MCF 10A (cell line): Measurements from ENCODE around the gene MPZL1. TPM values are rescaled to one million over a fixed set of nuclear protein-coding genes. Genes with fewer than 3 reads are reported as not detected.

Experiments
- BruUV-seq: library from RNA; stranded (reverse); fragments of 400-500 nt; replicated peaks from 2 replicates; lab custom pipeline; 2021; lab: Mats Ljungman, UMichigan
- CTCF ChIA-PET: fragments of 300-600 bp; sonication (Branson Sonifier 250); formaldehyde crosslinking; extraction: SDS; loops from one replicate; lab custom pipeline; 2021; ENCODE audit warnings: antibody characterized with exemption, inconsistent platforms; lab: Yijun Ruan, JAX
- POLR2A ChIA-PET: fragments of 300-600, 350-650 bp; sonication (Branson Sonifier 250); formaldehyde crosslinking; extraction: SDS; loops from one replicate; lab custom pipeline; 2020; ENCODE audit warnings: antibody characterized with exemption, inconsistent platforms; lab: Yijun Ruan, JAX
- DNase-seq: peaks from one replicate; pipeline ENCODE4 v3.0.0-alpha.2; 2018; ENCODE audit not compliant: unreplicated experiment
- H3K27ac Mint-ChIP-seq: one replicate; pipeline ENCODE4 v1.8.0; 2022; ENCODE audit warnings: mild to moderate bottlenecking, low read depth, mixed read lengths; ENCODE audit not compliant: unreplicated experiment
- H3K27me3 Mint-ChIP-seq: one replicate; pipeline ENCODE4 v1.8.0; 2022; ENCODE audit warnings: mixed read lengths; ENCODE audit not compliant: insufficient read depth, unreplicated experiment
- H3K36me3 Mint-ChIP-seq: one replicate; pipeline ENCODE4 v1.8.0; 2022; ENCODE audit warnings: mild to moderate bottlenecking, moderate library complexity, mixed read lengths; ENCODE audit not compliant: insufficient read depth, unreplicated experiment
- H3K4me1 Mint-ChIP-seq: one replicate; pipeline ENCODE4 v1.8.0; 2022; ENCODE audit warnings: mixed read lengths; ENCODE audit not compliant: insufficient read depth, unreplicated experiment
- H3K4me3 Mint-ChIP-seq: one replicate; pipeline ENCODE4 v1.8.0; 2022; ENCODE audit warnings: mild to moderate bottlenecking, moderate library complexity, mixed read lengths; ENCODE audit not compliant: unreplicated experiment
- H3K9me3 Mint-ChIP-seq: one replicate; pipeline ENCODE4 v1.8.0; 2022; ENCODE audit warnings: mixed read lengths; ENCODE audit not compliant: unreplicated experiment
- intact Hi-C: fragments of 100-400 bp; cut with micrococcal nuclease; formaldehyde crosslinking; loops from 2 replicates; pipeline ENCODE4 v1.14.1; 2022
- total RNA-seq: library from RNA; stranded (reverse); gene quantifications from 2 replicates; pipeline ENCODE4 v1.2.3, GENCODE V29; 2022
- TF ChIP-seq, protein P1 (sequence below): fragments of 200-600 bp; IDR thresholded peaks from one replicate; pipeline ENCODE4 v1.8.0; 2022; ENCODE audit warnings: antibody characterized with exemption, mild to moderate bottlenecking; ENCODE audit not compliant: unreplicated experiment

Gene MPZL1
- total RNA-seq, 1 experiment from 2014 or later: 169 TPM

GRCh38 chr1:167777269-167777650 is 55.5 kb downstream of the MPZL1 start:
- TF ChIP-seq, protein P1, sequence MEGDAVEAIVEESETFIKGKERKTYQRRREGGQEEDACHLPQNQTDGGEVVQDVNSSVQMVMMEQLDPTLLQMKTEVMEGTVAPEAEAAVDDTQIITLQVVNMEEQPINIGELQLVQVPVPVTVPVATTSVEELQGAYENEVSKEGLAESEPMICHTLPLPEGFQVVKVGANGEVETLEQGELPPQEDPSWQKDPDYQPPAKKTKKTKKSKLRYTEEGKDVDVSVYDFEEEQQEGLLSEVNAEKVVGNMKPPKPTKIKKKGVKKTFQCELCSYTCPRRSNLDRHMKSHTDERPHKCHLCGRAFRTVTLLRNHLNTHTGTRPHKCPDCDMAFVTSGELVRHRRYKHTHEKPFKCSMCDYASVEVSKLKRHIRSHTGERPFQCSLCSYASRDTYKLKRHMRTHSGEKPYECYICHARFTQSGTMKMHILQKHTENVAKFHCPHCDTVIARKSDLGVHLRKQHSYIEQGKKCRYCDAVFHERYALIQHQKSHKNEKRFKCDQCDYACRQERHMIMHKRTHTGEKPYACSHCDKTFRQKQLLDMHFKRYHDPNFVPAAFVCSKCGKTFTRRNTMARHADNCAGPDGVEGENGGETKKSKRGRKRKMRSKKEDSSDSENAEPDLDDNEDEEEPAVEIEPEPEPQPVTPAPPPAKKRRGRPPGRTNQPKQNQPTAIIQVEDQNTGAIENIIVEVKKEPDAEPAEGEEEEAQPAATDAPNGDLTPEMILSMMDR: no peak
- Mint-ChIP-seq H3K9me3 (peaks cover 32% of the 10 kb centered on the region), H3K27ac (peak overlapping the region; percentile 0), H3K4me3 (no peak overlapping the region), H3K36me3 (peaks cover 82% of the 10 kb centered on the region), H3K4me1 (peaks cover 25% of the 10 kb centered on the region), H3K27me3 (no peaks in the 10 kb centered on the region)
- intact Hi-C loops: no loop called here
- ChIA-PET CTCF (interaction anchor here (0.6 to 1.5 kb wide), 5 partner anchors 13 to 62 kb away, joined by 3 to 11 read pairs (median 3); partner anchors contain the start of gene MPZL1), POLR2A (interaction anchor here (2.3 to 3.9 kb wide), 2 partner anchors 11 to 19 kb away, joined by 5 to 28 read pairs; no protein-coding TSS in a partner anchor)
- DNase-seq: no peak
- no TSS peak for BruUV-seq

DNA sequence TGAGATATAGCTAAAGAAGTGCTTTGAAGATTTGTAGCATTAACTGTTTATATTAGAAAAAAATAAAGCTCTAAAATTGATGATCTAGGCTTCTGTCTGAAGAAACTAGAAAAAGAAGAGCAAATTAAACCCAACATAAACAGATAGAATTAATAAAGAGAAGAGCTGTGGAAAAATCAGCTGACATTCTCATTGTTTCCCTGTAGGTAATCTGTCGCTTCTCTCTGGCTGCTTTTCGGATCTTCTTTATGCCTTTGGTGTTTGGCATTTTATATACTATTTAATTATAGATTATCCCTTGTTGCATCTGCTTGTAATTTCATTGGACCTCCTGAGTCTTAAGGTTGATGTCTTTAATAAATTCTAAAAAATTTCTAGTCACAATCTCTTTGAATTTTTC is 59.8 kb downstream of the MPZL1 start:
- Mint-ChIP-seq H3K27me3 (no peaks in the 10 kb centered on the region), H3K27ac (no peak overlapping the region), H3K4me3 (no peak overlapping the region), H3K9me3 (peaks cover 32% of the 10 kb centered on the region), H3K4me1 (peaks cover 12% of the 10 kb centered on the region), H3K36me3 (peaks cover 71% of the 10 kb centered on the region)
- intact Hi-C loops: no loop called here
- DNase-seq: no peak
- ChIA-PET POLR2A (interaction anchor here (1.1 to 2.0 kb wide), 7 partner anchors 9 to 444 kb away, joined by 3 to 12 read pairs (median 4); partner anchors contain the start of genes DCAF6, MPC2, MPZL1 and SFT2D2), CTCF (interaction anchor here (1.1 to 1.3 kb wide), 2 partner anchors 11 to 22 kb away, joined by 3 to 5 read pairs; no protein-coding TSS in a partner anchor)
- TF ChIP-seq, protein P1: no peak
- BruUV-seq: no TSS peak

DNA sequence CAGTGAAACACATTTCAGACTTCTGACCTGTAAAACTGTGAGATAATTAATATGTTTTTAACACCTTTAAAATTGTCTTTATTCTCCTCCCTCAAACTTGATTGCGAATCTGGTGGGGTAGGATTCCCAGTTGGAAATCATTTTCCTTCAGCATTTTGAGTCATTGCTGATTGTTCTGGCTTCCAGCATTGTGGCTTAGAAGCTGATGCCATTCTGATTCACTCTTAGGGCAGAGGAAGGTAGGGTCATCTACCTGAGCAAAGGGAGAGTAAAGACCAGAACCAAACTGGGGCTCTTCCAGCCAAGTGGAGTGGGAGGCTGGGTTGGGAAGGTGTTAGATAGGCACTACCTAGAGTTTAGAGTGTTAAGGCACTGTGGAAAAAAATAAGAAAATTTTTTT is 61.2 kb downstream of the MPZL1 start:
- intact Hi-C loops: no loop called here
- CTCF ChIA-PET: interaction anchor here (0.6 to 1.1 kb wide), 5 partner anchors 11 to 98 kb away, joined by 3 to 7 read pairs (median 4); no protein-coding TSS in a partner anchor
- H3K4me1 Mint-ChIP-seq: peaks cover 9% of the 10 kb centered on the region
- no TSS peak for BruUV-seq
- H3K36me3 Mint-ChIP-seq: peaks cover 71% of the 10 kb centered on the region
- peaks cover 32% of the 10 kb centered on the region for H3K9me3 Mint-ChIP-seq
- no peak overlapping the region for H3K4me3 Mint-ChIP-seq
- no peak for DNase-seq
- TF ChIP-seq, protein P1: no peak
- H3K27me3 Mint-ChIP-seq: no peaks in the 10 kb centered on the region
- H3K27ac Mint-ChIP-seq: peak overlapping the region; percentile 55
- POLR2A ChIA-PET: interaction anchor here (0.6 to 2.4 kb wide), 7 partner anchors 7 to 68 kb away, joined by 3 to 8 read pairs (median 5); partner anchors contain the start of gene MPZL1

DNA sequence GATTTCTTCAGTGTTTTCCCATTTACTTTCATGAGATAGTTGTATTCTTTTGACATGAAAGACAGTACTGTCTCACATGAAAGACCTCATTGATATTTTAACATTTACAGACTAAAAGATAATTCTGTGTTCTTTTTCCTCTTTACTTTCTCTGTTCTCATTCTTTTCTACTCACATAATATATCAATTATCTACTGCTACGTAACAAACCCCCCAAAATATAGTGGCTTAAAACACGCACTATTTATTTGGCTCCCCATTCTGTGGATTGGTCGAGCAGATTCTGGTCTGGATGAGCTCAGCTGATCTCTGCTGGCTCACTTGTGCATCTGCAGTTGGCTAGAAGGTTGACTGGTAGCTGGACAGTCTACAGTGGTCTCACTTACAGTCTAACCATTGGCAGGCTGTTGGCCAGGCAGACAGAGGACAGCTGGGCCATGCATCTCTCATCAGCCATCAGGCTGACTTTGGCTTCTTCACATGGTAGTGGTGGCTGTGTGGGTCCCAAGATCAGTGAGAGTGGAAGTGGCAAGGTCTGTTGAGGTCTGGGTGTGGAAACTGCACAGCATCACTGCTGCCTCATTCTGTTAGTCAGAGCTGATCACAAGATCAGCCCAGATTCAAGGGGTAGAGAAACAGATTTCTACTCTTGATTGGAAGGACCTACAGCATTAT is 63.2 kb downstream of the MPZL1 start:
- no peaks in the 10 kb centered on the region for H3K27me3 Mint-ChIP-seq
- DNase-seq: no peak
- TF ChIP-seq, protein P1: no peak
- intact Hi-C loops: no loop called here
- no peak overlapping the region for H3K4me3 Mint-ChIP-seq
- H3K9me3 Mint-ChIP-seq: peaks cover 22% of the 10 kb centered on the region
- no TSS peak for BruUV-seq
- H3K36me3 Mint-ChIP-seq: peaks cover 64% of the 10 kb centered on the region
- H3K4me1 Mint-ChIP-seq: peaks cover 25% of the 10 kb centered on the region
- CTCF ChIA-PET: interaction anchor here (0.6 to 2.7 kb wide), 7 partner anchors 11 to 90 kb away, joined by 3 to 7 read pairs (median 3); no protein-coding TSS in a partner anchor
- POLR2A ChIA-PET: interaction anchor here (0.6 to 3.1 kb wide), 8 partner anchors 9 to 238 kb away, joined by 3 to 13 read pairs (median 4); partner anchors contain the start of gene DCAF6
- peak overlapping the region; percentile 53 for H3K27ac Mint-ChIP-seq
